Lung (tissue), 12 donors: ENCODE data around the gene BRAT1. TPM values are rescaled to one million over a fixed set of nuclear protein-coding genes. Genes with fewer than 3 reads are reported as not detected.

Experiments used
- ATAC-seq: fragments of 200-7000 bp; cut with Tn5 transposase; one replicate; pipeline ENCODE4 v1.9.1; 2020; ENCODE audit warnings: moderate number of reproducible peaks; ENCODE audit not compliant: insufficient read depth, low FRiP score
- DNase-seq, 3 donors: peaks; one replicate each; pipeline ENCODE4 v3.0.0-alpha.2; 2013 to 2017
- H3K27ac ChIP-seq, 2 donors: one replicate each; pipeline ENCODE4 v1.5.1; 2013; ENCODE audit warnings: mild to moderate bottlenecking in 2 of 2, moderate library complexity in 2 of 2, control low read depth in 1 of 2, inconsistent platforms in 1 of 2, low read depth in 1 of 2, low read length in 1 of 2
- H3K27me3 ChIP-seq, 3 donors: one replicate each; pipeline ENCODE4 v1.5.1; 2013; ENCODE audit warnings: low read length in 2 of 3; ENCODE audit not compliant: control insufficient read depth in 3 of 3, insufficient read depth in 3 of 3
- H3K36me3 ChIP-seq, 4 donors: one replicate each; pipeline ENCODE4 v1.5.1; 2013; ENCODE audit warnings: low read length in 4 of 4, mild to moderate bottlenecking in 1 of 4, moderate library complexity in 1 of 4; ENCODE audit not compliant: control insufficient read depth in 4 of 4, insufficient read depth in 4 of 4
- H3K4me1 ChIP-seq, 5 donors: one replicate each; pipeline ENCODE4 v1.5.1; 2013; ENCODE audit warnings: low read length in 5 of 5, mild to moderate bottlenecking in 2 of 5, moderate library complexity in 1 of 5; ENCODE audit not compliant: control insufficient read depth in 5 of 5, insufficient read depth in 5 of 5
- H3K4me3 ChIP-seq: one replicate; pipeline ENCODE4 v1.5.1; 2013; ENCODE audit warnings: mild to moderate bottlenecking, control low read depth, moderate library complexity
- H3K9ac ChIP-seq, 2 donors: one replicate each; pipeline ENCODE4 v1.5.1; 2013; ENCODE audit warnings: low read length in 2 of 2, control low read depth in 1 of 2; ENCODE audit not compliant: insufficient read depth in 1 of 2
- H3K9me3 ChIP-seq, 4 donors: one replicate each; pipeline ENCODE4 v1.5.1; 2013; ENCODE audit warnings: low read length in 3 of 4, mild to moderate bottlenecking in 1 of 4, moderate library complexity in 1 of 4; ENCODE audit not compliant: control insufficient read depth in 4 of 4, insufficient read depth in 3 of 4
- CTCF ChIP-seq: IDR thresholded peaks from 2 replicates; pipeline ENCODE4 v1.5.1; 2012; ENCODE audit warnings: mild to moderate bottlenecking; ENCODE audit errors: control extremely low read depth, extremely low read depth
- WGBS, 2 donors: extraction: QIAGEN DNeasy Blood & Tissue Kit; methylation state at CpG; one replicate each; pipeline ENCODE4 v1.1.7; 2013; 5-methylcytosine and 5-hydroxymethylcytosine counted together
- polyA plus RNA-seq, 2 donors: library from polyadenylated mRNA; stranded (reverse); fragments of 200-250 nt; gene quantifications; one replicate each; pipeline ENCODE4 v1.2.1, GENCODE V29; 2013
- total RNA-seq, 2 donors: library from RNA; depleted of rRNA in 1 of 2; stranded (reverse); fragments of >200 nt in 1 of 2; gene quantifications; one replicate each; pipeline ENCODE4 v1.2.1, GENCODE V29; 2014 to 2021
- donor health status: control.
- donor health status: control.
- donor health status: Bipolar disorder and iron deficiency.
- donor health status: healthy.
- donor health status: DM: yes; HTN: yes; CAD: no.

BRAT1 gene
- total and polyA plus RNA-seq, 4 donors = 23.2 to 30.4 (median 29.1) TPM

DNA sequence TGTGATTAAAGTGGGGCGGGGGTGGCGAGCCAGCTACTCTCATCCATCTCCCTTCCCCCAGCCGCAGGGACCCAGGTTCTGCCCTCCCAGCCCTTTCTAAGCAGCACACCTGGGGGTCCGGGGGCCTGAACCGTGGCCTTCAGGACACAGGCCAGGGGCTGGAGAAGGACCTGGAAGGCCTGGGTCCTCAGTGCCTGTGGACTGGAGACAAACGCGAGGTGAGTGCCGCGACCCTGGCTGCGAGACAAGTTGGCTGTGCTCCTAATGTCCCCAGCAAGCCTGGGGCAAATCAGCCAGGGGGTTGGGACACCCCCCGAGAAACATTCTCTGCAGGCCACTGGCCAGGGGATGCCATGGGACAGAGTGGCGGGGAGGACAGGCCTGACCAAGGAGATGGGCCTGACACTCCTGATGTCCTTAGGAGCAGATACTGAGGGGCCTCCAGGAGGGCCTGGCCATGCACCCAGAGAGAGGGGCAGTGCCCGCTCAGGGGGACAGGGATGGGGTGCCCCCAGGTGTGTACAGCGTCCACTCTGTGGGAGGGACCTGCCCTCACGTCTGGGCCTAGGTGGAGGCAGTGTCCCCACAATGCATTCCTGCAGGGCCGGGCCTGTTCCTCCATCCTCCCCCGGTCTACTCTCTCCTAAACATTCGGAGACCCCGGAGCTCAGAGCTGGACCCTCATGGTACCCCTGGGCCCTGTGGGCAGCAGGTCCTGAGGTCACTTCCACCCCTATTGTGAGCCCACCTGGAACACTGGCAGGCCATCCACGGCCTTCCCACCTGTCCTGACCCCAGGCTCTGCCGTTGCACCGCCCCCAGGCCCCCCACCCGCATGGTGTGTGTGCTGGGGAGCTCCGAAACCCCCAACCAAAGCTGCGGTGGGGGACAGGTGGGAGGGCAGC is 13.1 kb downstream of the BRAT1 start:
- no peak for ATAC-seq
- Histone ChIP-seq H3K4me3 (no peak overlapping the region), H3K4me1 (no peaks in the 10 kb centered on the region), H3K27me3 (no peaks in the 10 kb centered on the region), H3K27ac (no peak overlapping the region), H3K36me3 (peaks cover 3 to 76% (median 27%) of the 10 kb centered on the region in 4 donors), H3K9ac (no peak overlapping the region), H3K9me3 (peaks cover 0 to 2% (median 0%) of the 10 kb centered on the region in 4 donors)
- no peak for TF ChIP-seq CTCF
- WGBS, 2 donors = 93 to 94% methylated on average over 24 to 25 of the region's 25 CpGs
- DNase-seq = no peak

GRCh38 chr7:2541291-2542010 is 13.9 kb downstream of the BRAT1 start:
- no peak for DNase-seq
- Histone ChIP-seq H3K36me3 (peaks cover 3 to 70% (median 23%) of the 10 kb centered on the region in 4 donors), H3K9me3 (peaks cover 0 to 2% (median 0%) of the 10 kb centered on the region in 4 donors), H3K27ac (no peak overlapping the region), H3K27me3 (no peaks in the 10 kb centered on the region), H3K4me1 (no peaks in the 10 kb centered on the region), H3K9ac (no peak overlapping the region), H3K4me3 (no peak overlapping the region)
- TF ChIP-seq CTCF = no peak
- WGBS, 2 donors = 94% methylated on average over 40 of the region's 40 CpGs
- no peak for ATAC-seq

- H3K27ac ChIP-seq = no peak overlapping the region
- H3K4me3 ChIP-seq = no peak overlapping the region
- no peak for ATAC-seq
- no peaks in the 10 kb centered on the region for H3K27me3 ChIP-seq
- peaks cover 0 to 2% (median 0%) of the 10 kb centered on the region in 4 donors for H3K9me3 ChIP-seq
- H3K9ac ChIP-seq = no peak overlapping the region
- H3K36me3 ChIP-seq = peaks cover 3 to 63% (median 19%) of the 10 kb centered on the region in 4 donors
- TF ChIP-seq CTCF = no peak
- DNase-seq = no peak
- 93 to 94% methylated on average over 19 of the region's 19 CpGs for WGBS, 2 donors
- H3K4me1 ChIP-seq = no peaks in the 10 kb centered on the region
Measured at GRCh38 chr7:2540641-2541051, 14.7 kb downstream of the BRAT1 start.
